Right lobe of liver (tissue), 4 donors: ENCODE measurements around the gene RPTOR.

Source experiments
- CTCF ChIP-seq, 4 donors: fragments of 200-600 bp in 3 of 4; fragments of 450-650 bp in 1 of 4; IDR thresholded peaks; one replicate each; pipeline versions ENCODE4 v1.5.1 to v1.8.0; 2016 to 2022; ENCODE audit warnings: antibody characterized with exemption in 4 of 4, mild to moderate bottlenecking in 2 of 4
- POLR2A ChIP-seq: fragments of 450-650 bp; IDR thresholded peaks from one replicate; pipeline ENCODE4 v1.6.1; 2017; ENCODE audit warnings: antibody characterized with exemption, mild to moderate bottlenecking
- donor health status: DM: no; HTN: no; CAD: no.
- donor health status: DM: no; HTN: no; CAD: no.
- donor health status: DM: no; HTN: yes; CAD: no.

- TF ChIP-seq CTCF (IDR thresholded peaks at IDR 0.05) (no peak), POLR2A (no peak)
Observed at GRCh38 chr17:80754846-80755245, 210.2 kb downstream of the RPTOR start.
